Activated T-cell treated with anti-CD3 and anti-CD28 coated beads, Interleukin-2, amount 50 U/mL, for 4 hours (primary cell): Measurements from ENCODE around the gene EYA2. TPM values are rescaled to one million over a fixed set of nuclear protein-coding genes. Genes with fewer than 3 reads are reported as not detected.

Experiments
- ATAC-seq, 2 donors: fragments of 200-7000 bp; cut with Tn5 transposase; one replicate each; pipeline ENCODE4 v1.10.0; 2021
- DNase-seq: peaks from one replicate; pipeline ENCODE4 v3.0.0-alpha.2; 2020
- H3K27me3 Mint-ChIP-seq: one replicate; pipeline ENCODE4 v1.8.0; 2021; ENCODE audit warnings: low read depth, mixed read lengths
- H3K36me3 Mint-ChIP-seq: one replicate; pipeline ENCODE4 v1.8.0; 2022; ENCODE audit warnings: mixed read lengths; ENCODE audit not compliant: insufficient read depth
- H3K4me1 Mint-ChIP-seq: one replicate; pipeline ENCODE4 v1.8.0; 2021; ENCODE audit warnings: low read depth, mixed read lengths
- H3K4me3 Mint-ChIP-seq: one replicate; pipeline ENCODE4 v1.8.0; 2021; ENCODE audit warnings: mild to moderate bottlenecking, moderate library complexity, mixed read lengths
- H3K9me3 Mint-ChIP-seq: one replicate; pipeline ENCODE4 v1.8.0; 2021; ENCODE audit warnings: mixed read lengths
- total RNA-seq, 3 donors: library from RNA; stranded (reverse); gene quantifications; one replicate each; pipeline ENCODE4 v1.2.1, GENCODE V29; 2021

The EYA2 gene
- total RNA-seq, 3 donors from 2014 or later = not detected

DNA sequence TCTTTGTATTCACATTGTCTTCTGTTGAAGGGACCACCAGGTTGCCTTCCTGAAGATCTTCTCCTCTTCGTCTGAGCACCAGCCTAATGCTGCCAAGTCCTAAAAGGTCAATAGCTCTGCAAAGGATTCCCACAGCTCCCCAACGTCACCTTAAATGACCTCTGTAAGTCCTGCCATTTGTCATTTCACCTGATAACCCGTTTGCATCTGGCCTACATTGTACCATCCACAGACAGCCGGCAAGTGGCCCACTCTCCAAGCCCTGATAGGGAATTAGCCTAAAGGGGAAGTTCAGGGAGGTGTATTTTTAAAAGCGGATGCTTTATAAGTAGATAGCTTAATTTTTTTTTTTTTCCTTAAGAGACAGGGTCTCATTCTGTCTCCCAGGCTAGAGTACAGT is 334.0 kb downstream of the EYA2 start:
- H3K4me1 Mint-ChIP-seq = no peaks in the 10 kb centered on the region

DNA sequence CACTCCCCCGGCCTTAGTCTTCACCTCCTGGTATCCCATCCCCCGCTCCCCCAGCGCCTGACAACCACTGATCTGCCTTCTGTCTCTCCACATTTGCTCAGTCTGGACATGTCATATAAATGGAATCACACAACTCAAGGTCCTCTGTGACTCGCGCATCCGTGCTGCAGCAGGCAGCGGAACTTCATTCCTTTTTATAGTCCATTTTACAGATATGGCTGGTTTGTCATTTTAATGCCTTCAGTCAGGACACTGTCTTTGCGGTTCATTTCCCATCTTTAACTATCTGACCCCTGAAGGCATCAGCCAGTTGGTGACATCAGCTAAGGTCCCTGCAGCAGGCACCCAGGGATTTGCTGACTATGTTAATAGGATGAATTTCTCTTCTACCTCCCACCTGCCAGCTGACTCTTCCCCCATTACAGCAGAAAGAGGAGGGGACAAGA is 336.2 kb downstream of the EYA2 start:
- Mint-ChIP-seq H3K4me1 (no peaks in the 10 kb centered on the region), H3K36me3 (peaks cover 24% of the 10 kb centered on the region), H3K27me3 (no peaks in the 10 kb centered on the region), H3K9me3 (no peaks in the 10 kb centered on the region), H3K4me3 (no peak overlapping the region)
- DNase-seq (no peak), ATAC-seq (no peak)

More for the DNA sequence above, 334.0 kb downstream of the EYA2 start:
- DNase-seq (no peak), ATAC-seq (no peak)
- Mint-ChIP-seq H3K36me3 (peaks cover 24% of the 10 kb centered on the region), H3K9me3 (no peaks in the 10 kb centered on the region), H3K27me3 (no peaks in the 10 kb centered on the region), H3K4me3 (no peak overlapping the region)

DNA sequence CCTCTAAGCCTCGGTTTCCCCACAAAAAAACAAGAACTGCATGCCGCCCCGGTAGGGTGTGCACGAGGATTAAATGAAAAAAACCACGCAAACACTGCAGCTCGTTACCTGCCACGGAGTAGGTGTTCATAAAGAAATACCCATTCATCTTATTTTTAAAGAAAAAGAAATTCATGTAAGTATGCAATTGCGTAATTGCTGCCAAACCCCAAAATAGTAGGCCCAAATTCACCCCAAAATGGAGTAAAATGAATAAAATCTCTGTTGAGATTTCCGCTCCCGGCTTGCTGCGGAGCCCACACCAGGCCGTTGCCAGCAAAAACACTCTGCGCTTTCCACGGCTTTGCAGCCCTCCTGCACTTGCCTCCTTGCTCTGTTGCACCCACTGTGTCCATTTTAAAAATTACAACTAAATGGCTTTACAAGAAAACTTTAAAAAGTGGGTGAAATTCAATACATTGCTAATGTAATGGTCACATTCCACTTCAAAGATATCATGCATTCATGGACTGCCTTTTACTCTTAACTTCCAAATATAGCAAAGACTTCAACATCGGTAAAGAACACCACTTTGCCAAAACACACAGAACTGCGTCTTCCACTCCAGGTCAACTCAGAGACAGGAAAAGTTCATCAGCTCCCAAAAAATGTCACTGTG is 336.9 kb downstream of the EYA2 start:
- Mint-ChIP-seq H3K27me3 (no peaks in the 10 kb centered on the region), H3K9me3 (no peaks in the 10 kb centered on the region), H3K36me3 (peaks cover 25% of the 10 kb centered on the region), H3K4me3 (no peak overlapping the region), H3K4me1 (no peaks in the 10 kb centered on the region)
- ATAC-seq (no peak), DNase-seq (no peak)

DNA sequence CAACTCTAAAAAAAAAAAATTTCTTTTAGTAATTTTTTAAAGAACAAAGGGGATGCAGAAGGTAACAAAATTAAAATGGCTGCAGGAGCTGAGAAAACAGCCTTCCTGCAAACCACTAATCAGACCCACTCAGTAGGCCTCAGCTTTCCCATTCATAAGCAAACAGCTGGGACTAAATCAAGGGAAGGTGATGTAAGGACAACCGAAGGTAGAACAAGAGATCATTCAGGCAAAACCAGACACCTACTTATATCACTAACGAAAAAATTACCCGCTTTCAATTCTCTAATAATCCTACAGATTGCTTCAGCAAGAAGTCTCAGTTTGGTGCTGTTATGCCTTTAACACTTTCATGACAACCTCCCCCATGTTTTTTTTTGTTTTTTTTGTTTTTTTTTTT is 337.9 kb downstream of the EYA2 start:
- Mint-ChIP-seq H3K36me3 (peaks cover 28% of the 10 kb centered on the region), H3K4me3 (no peak overlapping the region), H3K4me1 (no peaks in the 10 kb centered on the region), H3K9me3 (no peaks in the 10 kb centered on the region), H3K27me3 (no peaks in the 10 kb centered on the region)
- DNase-seq (no peak), ATAC-seq (no peak)

DNA sequence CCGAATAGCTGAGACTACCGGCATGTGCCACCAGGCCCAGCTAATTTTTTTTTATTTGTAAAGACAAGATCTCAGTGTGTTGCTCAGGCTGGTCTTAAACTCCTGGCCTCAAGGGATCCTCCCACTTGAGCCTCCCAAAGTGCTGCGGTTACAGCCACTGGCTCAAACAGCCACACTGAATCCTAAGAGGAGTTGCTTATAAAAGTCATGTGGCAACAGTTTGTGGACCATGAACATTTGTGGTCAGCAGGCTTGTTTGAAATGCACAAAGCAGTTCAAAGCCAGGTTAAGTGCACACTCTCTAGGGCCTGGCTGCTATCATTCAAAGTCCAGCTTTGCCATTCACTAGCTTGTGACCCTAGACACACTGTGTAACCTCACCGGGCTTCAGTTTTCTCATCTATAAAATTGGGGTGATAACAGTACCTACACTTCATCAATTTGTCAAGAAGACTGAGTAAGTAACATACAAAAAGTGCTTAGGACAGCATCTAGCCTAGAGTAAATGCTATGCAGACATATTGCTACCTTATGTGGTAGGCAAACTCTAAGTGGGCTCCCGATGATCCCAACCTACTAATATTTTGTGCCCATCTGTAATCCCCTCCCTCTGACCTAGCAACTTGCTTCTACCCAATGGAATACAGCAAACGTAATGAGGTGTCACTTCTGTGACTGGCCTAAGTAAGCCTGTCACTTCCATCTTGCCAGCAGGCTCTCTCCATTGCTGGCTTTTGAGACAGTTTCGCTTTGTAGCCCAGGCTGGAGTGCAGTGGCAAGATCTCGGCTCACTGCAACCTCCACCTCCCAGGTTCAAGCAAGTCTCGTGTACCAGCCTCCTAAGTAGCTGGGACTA is 338.9 kb downstream of the EYA2 start:
- Mint-ChIP-seq H3K9me3 (no peaks in the 10 kb centered on the region), H3K4me3 (no peak overlapping the region), H3K36me3 (peaks cover 34% of the 10 kb centered on the region), H3K4me1 (no peaks in the 10 kb centered on the region), H3K27me3 (no peaks in the 10 kb centered on the region)
- ATAC-seq = no peak
- DNase-seq = no peak

DNA sequence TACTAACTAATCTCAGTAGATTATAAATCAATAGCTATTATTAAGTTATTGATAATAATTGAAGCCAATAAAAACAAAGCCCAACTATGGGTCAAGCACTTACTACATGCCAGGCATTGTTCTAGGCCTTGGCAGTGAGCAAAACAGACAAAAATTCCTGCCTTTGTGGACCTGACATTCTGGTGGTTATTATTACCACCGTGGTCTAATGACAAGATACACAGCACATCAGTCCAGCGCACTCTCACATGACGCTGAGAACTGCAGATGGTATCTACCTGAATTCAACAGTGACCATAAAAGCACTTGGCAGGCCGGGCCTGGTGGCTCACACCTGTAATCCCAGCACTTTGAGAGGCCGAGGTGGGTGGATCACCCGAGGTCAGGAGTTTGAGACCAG is 340.5 kb downstream of the EYA2 start:
- Mint-ChIP-seq H3K9me3 (no peaks in the 10 kb centered on the region), H3K4me1 (no peaks in the 10 kb centered on the region), H3K4me3 (no peak overlapping the region), H3K27me3 (no peaks in the 10 kb centered on the region), H3K36me3 (peaks cover 36% of the 10 kb centered on the region)
- no peak for ATAC-seq
- no peak for DNase-seq

DNA sequence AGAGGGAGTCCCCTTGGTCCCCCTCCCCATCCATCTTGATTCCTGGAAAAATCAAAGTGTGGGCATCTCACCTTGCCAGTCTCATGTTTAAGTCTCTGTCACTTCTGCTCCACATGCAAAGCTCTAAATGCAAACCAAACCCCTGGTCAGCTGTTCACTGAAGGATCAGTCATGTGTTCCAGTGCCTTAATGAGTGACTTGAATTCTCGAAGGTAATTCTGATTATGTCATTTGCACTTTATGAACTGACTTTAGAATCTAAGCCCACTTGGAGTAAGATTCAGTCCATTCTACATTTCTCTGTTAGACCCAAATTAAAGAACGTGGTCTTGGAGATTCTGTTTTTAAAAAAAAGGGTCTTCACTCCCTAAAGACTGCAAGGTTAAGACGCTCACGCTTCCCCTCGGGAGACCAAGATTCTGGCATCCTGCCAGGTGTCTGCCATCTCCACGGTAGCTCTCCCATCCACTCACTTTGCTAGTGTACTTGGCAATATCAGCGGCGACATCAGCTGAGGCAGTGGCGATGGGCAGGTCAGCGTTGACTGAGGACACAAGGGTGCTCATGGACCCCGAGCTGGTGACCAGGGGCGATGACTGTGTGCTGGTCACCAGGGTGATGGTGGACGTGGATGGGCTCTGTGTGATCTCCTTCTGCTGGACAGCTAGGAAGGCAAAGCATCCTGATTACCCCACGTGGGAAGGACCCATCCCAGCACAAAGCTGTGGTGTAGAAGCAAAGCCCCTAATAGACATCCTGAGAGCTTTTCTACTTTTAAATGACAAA is 341.4 kb downstream of the EYA2 start:
- Mint-ChIP-seq H3K36me3 (peaks cover 33% of the 10 kb centered on the region), H3K4me1 (no peaks in the 10 kb centered on the region), H3K4me3 (no peak overlapping the region), H3K27me3 (no peaks in the 10 kb centered on the region), H3K9me3 (no peaks in the 10 kb centered on the region)
- ATAC-seq (no peak), DNase-seq (no peak)

DNA sequence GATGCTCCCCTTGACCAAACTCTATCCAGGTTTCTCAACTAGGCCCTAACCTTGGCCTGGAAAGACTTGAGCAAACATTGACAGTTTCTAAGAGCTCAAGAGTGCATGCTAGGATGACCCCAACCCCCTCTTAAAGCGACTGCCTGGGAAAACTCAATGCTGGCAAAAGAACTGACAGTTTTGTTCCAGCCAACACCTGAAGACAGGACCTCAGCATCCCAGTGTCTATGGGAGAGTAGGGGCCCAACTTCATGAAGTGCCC is 341.9 kb downstream of the EYA2 start:
- DNase-seq (no peak), ATAC-seq (no peak)
- no peaks in the 10 kb centered on the region for H3K4me1 Mint-ChIP-seq
- H3K4me3 Mint-ChIP-seq = no peak overlapping the region
- no peaks in the 10 kb centered on the region for H3K9me3 Mint-ChIP-seq
- no peaks in the 10 kb centered on the region for H3K27me3 Mint-ChIP-seq
- H3K36me3 Mint-ChIP-seq = peaks cover 31% of the 10 kb centered on the region

DNA sequence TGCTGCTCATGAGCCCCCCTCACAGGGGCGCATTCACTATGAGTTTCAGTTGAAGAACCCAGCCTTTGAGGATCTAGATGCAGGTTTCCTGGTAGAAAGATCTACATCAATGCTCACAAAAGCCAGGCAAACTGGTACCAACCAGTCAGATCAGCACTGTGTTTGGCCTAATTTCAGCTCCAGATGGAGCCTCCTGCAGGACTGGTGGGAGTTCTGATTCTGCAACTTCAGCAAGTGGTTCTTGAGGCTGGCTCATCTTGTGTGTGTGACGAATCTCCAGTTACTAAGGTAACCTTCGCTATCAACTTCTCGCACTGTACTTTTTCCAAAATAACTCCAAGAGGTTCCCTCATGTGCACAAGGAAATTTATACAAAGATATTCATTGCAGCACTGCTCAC is 343.1 kb downstream of the EYA2 start:
- Mint-ChIP-seq H3K36me3 (peaks cover 31% of the 10 kb centered on the region), H3K4me1 (no peaks in the 10 kb centered on the region), H3K27me3 (no peaks in the 10 kb centered on the region), H3K9me3 (no peaks in the 10 kb centered on the region), H3K4me3 (no peak overlapping the region)
- DNase-seq = no peak
- ATAC-seq = no peak

Other genes with a start within 250 kb of the EYA2 start
- gene SLC13A3, start 243.4 kb upstream of the EYA2 start, total RNA-seq = under 1 TPM; 0.08 to 0.19 (median 0.13) TPM
- gene TP53RK, start 205.4 kb upstream of the EYA2 start, total RNA-seq = 10 to 100 TPM; 12.9 to 14.1 (median 14.1) TPM
- gene SLC2A10, start 185.2 kb upstream of the EYA2 start, total RNA-seq = not detected